Colon (tissue), 2 donors: ENCODE measurements around the gene LIN7A.
"Not testable (repeated sequence)": the region's sequence is repeated elsewhere in the genome, so short reads cannot be mapped to it uniquely, and the experiment has no call there.

ENCODE experiments used
- FAIRE-seq: peaks from 2 replicates; lab custom pipeline; 2012; peaks lifted over from hg19 to GRCh38; lab: Jason Lieb, UNC
- donor health status: control.
- donor health status: control.

Gene LIN7A

DNA sequence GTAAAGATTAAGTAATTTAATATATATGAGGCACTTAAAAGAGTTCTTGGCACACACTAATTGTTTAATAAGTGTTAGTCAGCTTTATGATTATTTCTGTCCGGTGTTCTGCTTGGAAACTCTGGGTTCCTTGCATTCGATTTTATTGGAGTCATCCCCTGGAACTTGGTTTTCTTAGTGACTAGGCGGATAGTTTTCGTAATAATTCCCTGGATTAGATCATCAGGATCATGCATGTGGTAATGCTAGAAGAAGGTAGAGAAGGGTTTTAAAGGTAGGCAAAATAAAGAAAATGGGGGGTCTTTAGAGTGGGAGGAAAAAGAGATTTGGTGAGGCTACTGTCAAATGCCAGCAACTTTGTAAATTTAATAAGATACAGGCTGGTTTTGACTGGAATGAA, 132.6 kb downstream of the LIN7A start:
- no peak for FAIRE-seq

DNA sequence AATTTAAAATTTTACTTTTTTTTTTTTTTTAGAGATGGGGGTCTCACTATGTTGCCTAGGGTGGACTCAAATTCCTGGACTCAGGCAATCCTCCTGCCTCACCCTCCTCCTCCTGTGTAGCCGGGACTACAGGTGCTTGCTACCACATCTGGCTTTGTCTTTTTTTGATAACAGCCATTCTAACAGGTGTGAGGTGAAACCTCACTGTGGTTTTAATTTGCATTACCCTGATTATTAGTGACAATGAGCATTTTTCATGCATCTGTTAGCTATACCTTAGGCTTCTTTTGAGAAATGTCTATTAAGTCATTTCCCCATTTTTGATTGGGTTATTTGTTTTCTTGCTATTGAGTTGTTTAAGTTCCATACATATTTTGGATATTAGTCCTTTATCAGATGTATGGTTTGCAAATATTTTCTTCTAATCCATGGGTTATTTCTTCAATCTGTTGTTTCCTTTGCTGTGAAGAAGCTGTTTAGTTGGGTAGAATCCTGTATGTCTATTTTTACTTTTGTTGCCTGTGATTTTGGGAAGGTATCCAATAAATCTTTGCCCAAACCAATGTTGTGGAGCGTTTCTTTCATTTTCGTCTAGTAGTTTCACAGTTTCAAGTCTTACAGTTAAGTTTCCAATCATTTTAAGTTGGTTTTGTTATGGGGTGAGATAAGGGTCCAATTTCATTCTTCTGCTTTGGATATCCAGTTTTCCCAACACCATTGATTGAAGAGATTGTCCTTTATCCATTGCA, 134.9 kb downstream of the LIN7A start:
- FAIRE-seq = no peak

DNA sequence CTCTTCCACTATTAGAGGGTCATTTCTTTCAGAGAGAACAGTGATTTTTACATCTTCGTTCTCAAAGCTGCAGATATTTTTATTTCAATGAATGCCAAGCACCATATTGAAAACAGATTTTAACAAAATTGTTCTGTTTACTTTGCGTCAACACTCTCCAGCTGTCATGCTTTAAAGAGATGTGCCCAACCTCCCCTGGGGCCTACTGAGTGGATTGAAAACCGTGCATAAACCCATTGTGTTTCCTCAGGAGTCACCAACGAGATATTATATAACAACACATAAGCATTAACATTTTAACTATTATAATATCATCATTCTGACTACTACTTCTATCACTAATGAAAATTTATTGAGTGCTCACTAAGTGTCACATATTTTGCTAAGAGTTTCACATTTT, 139.5 kb downstream of the LIN7A start:
- no peak for FAIRE-seq

DNA sequence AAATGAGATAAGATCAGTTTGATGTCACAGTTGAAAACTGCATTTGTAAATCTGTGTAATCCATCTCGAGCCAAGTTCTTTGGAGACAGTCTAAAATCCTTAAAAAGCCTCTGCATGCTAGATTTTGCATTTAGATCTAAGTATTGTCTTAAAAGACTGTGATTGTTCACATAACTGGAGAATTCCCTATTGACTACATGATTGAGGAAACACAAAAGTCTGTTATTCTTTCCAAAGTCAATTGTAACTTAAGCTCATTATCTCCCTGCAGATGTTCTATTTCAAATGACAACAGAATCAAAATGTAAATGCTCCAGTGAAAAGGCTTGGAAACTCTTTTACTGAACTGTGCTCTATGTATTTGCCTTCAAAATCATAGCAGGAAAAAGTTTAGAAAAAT, 143.2 kb downstream of the LIN7A start:
- no peak for FAIRE-seq

DNA sequence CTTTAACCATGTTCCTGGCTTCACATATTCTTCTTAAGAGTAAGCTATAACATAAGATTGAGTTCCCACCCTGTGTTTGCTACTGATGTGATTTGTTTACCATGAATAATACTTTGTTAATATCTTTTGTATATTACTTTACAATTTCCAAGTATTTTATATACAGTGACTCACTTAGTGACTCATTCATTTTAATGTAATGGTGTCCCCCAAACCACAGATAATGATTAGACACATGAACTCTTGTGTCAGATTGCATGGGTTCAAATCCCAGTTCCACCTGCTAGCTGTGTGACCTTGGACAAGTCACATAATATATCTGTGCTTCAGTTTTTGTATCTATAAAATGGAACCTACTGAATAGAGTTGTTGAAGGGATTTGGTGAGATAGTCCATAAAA, 144.9 kb downstream of the LIN7A start:
- no peak for FAIRE-seq

DNA sequence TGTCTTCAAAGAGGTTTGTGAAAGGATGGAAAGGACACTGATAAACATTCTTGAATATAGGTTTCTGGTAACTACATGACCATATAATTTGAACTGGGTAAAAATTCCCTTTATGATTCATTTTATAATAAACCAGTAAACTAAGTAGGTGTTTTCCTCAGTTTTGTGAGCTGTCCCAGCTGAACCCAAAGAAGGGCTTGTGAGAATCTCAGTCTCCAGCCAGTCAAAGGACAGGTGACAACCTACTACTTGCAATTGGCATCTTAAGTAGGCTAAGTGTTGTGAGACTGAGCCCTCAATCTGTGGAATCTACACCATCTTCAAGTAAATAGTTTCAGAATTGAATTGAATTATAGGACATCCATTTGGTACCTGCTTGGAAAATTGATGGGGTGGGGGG, 145.9 kb downstream of the LIN7A start:
- FAIRE-seq = no peak

DNA sequence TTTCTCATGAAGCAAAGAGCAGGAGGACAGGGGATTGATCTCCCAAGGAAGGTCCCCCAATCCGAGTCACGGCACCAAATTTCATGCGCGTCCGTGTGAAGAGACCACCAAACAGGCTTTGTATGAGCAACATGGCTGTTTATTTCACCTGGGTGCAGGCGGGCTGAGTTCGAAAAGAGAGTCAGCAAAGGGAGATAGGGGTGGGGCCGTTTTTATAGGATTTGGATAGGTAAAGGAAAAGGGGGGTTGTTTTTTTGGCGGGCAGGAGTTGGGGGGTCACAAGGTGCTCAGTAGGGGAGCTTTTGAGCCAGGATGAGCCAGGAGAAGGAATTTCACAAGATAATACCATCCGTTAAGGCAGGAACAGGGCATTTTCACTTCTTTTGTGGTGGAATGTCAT, 149.3 kb downstream of the LIN7A start:
- not testable (repeated sequence) for FAIRE-seq

DNA sequence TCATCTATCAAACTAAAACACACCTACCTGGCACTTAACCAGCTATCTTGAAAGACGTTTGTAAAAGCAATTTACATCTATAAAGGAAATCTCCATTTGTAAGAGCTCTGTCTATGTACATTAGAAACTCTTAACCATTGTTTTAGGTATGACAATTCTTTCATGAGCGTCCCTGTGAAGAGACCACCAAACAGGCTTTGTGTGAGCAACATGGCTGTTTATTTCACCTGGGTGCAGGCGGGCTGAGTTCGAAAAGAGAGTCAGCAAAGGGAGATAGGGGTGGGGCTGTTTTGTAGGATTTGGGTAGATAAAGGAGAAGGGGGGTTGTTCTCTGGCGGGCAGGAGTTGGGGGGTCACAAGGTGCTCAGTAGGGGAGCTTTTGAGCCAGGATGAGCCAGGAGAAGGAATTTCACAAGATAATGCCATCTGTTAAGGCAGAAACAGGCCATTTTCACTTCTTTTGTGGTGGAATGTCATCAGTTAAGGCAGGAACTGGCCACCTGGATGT, 154.7 kb downstream of the LIN7A start:
- FAIRE-seq = not testable (repeated sequence)

DNA sequence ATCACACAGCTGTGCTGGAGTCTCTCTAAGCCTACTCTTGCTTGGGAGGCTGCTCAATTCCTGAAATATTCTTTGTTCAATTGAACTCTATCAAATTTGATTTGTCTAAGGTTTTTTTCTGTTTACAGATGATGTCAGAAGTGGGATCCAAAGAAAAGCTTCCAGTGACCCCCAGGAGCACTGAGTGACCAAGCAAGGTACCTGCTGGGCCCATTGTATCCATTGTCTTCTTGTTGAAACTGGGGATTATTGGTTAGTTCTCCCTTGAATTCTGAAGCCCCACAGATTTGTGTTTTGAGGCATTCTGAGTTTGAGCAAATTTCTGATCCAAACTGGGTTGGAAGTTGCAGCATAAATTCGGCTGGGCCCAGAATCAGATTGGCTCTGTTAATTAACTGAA, 156.4 kb downstream of the LIN7A start:
- FAIRE-seq = no peak

DNA sequence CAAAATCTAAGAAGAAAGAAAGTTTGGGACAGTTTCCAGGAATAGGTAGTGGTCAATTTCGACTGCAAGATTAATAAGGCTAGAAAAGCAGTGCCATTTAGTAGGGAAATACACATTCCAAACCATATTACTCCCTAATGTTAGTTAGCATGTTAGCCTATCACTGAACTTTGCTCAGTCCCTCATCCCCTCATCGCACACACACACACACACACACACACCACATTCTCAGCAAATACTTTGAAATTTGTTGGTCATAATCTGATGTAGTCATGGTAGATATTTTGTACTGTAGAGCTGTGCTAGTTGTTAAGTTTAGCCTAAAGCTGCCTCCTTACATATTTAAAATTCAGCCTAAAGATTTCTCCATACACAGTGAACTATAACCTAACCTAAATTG, 157.0 kb downstream of the LIN7A start:
- FAIRE-seq = no peak

DNA sequence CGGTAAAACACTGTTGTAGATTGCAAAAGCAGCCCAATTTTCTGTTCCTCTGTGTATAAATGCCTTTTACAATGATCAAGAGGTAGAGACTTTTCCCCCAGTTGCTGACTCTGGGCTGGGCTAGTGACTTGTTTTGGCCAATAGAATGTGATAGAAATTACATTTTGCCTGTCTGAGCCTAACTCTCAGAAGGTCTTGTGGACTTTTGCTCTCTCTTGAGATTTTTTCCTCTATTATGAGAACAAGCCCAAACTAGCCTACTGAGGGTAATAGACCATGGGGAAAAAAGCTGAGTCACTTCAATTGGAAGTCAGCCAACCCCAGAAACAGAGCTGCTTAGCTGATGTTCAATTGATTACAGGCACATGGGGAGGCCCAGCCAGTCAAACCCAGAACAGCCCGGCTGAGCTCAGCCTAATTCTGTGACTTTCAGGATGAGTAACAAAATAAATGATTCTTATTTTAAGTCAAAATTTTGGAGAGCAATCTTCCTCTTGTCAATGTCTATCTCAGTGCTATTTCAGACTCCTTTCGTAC, 159.7 kb downstream of the LIN7A start:
- FAIRE-seq = no peak

DNA sequence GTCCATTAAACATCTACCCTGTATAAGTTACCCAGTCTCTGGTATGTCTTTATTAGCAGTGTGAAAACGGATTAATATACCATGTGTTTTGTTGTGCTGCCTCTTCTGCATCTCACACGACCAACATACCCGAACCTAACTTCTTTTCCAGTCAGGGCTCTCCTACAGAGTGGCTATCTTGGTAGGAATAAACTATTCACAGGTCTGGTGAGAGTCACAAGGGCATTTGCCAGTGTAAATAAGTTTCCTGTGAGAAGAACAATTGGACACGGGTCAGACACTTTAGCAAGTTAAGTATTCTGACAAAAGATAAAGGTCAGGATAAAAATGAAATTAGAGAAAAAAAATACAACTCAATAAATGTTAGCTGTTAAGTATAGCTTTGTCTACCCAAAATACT, 160.1 kb downstream of the LIN7A start:
- no peak for FAIRE-seq

DNA sequence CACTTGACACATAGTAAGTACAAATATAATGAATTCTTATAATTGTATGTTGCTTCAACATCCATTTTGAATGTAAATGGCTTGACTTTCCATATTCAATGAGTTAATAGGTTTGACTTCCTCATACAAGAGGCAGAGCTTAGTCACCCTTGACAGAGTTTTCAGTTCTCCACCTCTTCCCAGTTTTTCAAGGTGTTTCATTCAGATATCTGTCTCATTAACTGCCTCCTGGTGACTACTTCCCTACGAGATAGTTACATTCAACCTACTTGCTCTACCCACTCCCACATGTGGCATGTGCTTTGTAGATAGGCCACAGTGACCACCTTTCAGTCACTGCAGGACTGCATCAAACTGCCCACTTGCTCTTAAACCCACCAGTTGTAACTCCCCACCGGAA, 161.0 kb downstream of the LIN7A start:
- no peak for FAIRE-seq

DNA sequence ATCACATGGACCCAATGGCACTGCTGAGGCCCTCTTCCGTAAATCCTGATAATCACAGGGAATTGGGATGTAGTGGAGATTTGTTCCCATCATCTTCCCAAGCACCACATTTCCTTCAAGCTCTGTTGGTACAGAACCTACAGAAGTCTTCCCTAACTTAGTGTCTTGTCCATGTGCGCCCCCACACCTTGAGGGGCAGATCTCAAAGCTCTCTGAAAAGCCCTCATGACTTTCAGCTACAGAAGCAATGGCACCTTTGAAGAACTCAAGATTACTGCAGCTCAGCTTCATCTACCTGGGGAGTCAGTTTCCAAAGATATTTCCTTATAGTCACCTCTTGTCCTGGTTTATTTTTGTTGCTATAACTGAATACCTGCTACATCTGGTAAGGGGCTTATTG, 166.8 kb downstream of the LIN7A start:
- FAIRE-seq = no peak

DNA sequence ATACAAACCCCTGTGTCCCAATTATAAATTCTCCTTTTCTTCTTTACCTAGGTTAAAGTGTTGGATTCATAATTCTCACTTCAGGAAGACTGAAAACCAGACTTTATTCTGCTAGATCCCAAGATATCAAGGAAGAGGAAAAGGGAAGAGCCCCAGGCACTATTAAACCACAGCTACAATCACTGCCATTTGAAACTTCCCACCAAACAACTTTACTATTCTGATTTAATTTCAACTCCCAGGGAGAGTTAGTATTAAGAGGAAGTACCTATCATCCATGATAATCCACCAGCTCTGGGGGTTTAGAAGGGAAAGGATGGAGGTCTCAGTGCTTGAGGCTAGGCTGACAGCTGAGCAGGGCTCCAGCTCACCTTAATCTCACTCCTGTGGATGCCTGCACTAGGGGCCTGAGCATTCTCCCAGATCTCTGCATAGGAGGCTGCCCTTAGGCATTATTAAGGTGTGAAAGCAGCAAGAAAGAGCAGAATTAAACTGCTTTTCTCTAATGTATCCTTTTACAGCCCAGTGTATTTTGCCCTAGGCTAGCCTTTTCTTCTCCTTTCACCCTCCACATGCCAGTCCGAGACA, 168.1 kb downstream of the LIN7A start:
- no peak for FAIRE-seq

DNA sequence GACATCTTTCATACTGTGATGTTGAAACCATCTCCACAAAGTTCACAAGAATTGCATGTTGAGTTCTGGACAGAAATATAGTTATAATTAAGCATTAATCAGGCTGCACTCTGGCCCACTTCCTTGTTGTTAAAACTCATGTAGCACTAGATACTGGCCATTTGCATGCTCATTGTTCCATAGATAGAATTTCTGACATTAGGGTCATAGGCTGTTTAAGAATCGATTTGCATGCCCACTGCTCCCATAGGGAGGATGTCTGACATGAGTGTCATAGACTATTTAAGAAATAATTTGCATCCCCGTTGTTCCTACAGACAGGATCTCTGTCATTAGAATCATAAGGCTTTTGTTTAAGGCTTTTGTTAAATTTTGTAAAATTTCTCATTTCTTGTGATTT, 170.8 kb downstream of the LIN7A start:
- no peak for FAIRE-seq

DNA sequence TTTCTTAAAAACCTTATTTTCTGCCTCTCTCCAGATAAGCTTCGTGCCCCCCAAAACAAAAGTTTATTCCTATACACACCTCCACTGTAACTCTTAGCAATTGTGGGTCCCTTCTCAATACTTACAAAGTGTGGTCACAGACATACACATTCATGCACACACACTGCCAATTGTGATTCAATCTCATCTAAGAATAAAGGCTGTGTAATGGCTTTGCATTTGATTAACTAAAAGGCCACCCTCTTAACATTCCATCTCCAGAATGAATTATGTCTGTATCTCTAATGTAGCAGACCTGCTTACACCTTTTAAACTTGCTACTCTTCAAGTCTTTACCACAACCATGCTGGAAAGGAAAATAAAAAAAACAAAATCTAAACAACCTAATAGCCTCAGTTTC, 171.5 kb downstream of the LIN7A start:
- FAIRE-seq = no peak

DNA sequence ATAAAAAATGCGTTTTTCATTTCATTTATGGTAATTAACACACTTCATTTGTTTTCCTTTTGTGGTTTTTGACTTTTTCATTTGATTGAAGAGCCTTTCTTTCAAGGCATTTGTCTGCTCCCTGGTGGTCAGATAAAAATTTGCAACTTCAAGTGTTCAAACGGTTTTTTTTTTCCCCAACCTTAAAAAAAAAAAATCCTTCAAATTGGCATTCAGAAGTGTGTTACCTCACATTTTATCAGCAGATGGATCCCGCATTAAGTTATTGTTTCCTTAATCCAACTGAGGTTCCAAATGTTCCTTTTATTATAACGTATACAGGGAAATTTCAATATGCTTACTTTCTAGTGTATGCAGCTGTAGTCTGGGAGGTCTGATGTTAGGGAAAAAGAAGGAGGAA, 173.9 kb downstream of the LIN7A start:
- no peak for FAIRE-seq

DNA sequence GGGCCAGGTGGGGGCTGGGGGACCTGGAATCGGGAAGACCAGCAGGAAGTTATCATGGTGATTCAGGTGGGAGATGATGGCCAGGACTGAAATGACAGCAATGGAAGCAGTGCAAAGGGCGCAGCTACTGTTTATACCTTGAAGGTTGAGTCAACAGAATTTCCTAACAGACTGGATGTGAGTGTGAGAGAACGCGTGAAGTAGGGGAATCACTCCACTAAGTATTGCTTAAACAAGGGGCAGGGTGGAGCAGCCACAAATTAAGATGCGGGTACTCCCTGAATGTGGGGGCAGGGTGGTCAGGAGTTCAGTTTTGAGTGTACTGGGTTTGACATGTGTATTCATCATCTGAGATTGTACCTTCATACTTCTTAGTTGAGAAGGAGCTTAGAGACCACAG, 175.9 kb downstream of the LIN7A start:
- no peak for FAIRE-seq

DNA sequence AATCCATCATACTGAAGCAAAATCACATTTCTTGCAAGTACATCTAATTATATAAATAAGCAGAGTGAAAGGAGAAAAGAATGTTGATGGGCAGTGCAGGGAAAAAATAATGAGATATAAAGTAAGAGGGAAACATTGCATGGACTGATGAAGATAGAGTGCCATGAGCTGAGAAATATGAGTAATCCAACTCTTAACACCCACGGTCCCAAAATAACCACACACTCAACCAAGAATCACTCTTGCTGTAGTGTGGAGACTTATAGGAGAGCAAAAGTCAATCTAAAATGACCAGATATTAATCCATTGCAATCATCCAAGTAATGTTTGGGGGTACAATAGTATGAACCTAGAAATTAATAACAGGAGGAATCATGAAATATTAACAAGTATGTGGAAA, 180.9 kb downstream of the LIN7A start:
- FAIRE-seq = no peak

DNA sequence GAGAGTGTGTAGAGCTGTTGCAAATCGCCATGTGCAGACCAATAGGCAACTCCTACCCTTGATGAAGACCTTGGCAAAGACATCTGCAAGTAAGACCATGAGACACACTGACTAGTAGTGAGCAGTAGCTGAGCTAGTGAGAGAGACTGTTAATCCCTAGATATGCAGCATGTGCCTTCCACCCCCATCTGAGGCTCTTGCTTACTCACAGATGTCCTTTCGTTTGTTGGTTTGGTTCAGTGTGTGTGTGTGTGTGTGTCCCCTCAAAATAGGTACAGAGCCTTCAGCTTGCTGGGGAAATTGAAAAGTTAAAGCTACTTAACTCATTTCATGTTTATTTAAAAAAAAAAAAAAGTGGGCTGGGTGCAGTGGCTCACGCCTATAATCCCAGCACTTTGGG, 183.5 kb downstream of the LIN7A start:
- no peak for FAIRE-seq

DNA sequence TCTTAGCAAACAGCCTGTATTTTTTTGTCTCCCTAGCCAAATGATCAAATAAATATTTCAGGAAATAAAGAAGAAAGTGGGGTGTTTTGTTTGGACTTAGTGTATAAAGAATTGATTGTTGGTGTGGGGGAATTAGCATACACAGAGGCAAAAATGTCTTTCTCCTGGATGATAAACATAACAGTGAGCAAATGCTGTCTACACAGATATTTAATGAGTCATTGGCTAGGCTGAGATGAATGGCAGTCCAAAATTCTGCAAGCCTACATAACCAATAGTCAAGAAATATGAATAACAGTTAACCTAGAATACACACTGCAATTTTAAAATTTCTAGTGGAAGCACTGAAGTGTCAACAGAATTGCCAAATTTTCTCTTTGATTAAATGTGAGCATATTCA, 185.3 kb downstream of the LIN7A start:
- FAIRE-seq = no peak

DNA sequence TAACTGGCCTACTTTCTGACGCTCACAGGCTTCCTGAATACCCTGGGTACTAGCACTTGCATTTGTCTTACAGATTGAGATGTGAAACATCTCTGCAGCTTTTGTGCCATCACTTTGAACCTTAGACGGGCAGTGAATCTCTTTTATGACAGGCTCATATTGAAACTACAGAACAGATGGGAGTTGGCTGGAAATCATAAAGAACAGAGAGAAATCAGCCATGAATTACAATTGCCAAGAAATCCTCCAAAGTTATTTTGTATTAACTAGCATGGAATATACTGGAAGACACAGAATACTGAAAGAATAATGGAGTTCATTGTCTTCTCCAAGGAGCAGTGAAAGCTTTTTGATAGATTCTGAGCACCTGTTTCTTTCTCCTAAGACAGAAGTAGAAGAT, 188.3 kb downstream of the LIN7A start:
- FAIRE-seq = no peak

DNA sequence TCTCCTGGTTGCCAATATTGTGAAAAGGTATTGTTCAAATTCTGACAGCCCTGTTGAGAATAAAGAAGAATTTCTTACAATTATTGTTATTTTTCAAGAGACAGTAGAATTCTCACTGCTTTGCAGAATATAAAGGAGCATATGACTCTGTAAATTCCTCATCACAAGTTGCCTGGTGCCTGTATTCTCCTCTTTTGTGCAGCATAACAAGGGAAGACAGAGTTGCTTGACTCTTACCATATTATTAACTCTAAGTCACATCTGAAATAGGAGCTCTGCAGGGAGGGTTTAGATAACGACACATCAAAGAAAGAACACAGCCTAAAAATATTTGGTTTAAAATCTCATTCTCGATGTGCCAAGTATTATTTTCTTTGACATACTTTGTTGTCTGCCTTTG, 189.9 kb downstream of the LIN7A start:
- FAIRE-seq = no peak
